GM12801 (cell line): Measurements from ENCODE around the gene HOXA3.

ENCODE experiments used
- TF ChIP-seq, protein P1 (sequence below): IDR thresholded peaks from one replicate; pipeline ENCODE4 v1.5.1; 2011; ENCODE audit warnings: control low read depth; ENCODE audit not compliant: insufficient read length; ENCODE audit errors: extremely low read depth

HOXA3 gene

DNA sequence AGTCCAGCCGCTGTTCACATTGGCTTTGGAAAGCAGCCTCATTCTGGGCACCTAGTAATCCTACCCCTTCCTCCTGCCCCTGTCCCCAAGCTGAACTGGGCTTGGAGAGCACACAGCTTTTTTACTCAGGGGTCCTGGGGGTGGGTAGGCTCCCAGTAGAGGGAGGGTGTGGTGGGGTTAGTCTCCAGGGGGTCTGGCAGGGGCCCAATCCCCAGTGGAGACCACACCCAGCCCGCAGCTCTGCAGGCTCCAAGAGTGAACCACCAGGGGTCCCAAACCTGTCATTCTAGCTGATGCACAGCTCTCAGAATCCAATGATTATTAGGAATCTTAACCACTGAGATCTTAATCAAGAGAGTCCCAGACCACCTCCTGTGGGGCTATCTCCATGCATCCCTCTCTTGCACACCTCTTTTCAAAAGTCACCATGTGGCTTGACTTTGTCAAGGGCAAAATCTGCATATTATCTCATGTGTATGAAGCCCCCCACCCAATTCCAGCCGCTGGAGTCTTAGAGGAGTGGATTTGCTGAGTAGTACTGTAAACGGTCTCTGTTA lies 30.0 kb upstream of the HOXA3 start:
- TF ChIP-seq, protein P1, sequence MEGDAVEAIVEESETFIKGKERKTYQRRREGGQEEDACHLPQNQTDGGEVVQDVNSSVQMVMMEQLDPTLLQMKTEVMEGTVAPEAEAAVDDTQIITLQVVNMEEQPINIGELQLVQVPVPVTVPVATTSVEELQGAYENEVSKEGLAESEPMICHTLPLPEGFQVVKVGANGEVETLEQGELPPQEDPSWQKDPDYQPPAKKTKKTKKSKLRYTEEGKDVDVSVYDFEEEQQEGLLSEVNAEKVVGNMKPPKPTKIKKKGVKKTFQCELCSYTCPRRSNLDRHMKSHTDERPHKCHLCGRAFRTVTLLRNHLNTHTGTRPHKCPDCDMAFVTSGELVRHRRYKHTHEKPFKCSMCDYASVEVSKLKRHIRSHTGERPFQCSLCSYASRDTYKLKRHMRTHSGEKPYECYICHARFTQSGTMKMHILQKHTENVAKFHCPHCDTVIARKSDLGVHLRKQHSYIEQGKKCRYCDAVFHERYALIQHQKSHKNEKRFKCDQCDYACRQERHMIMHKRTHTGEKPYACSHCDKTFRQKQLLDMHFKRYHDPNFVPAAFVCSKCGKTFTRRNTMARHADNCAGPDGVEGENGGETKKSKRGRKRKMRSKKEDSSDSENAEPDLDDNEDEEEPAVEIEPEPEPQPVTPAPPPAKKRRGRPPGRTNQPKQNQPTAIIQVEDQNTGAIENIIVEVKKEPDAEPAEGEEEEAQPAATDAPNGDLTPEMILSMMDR, result no peak

DNA sequence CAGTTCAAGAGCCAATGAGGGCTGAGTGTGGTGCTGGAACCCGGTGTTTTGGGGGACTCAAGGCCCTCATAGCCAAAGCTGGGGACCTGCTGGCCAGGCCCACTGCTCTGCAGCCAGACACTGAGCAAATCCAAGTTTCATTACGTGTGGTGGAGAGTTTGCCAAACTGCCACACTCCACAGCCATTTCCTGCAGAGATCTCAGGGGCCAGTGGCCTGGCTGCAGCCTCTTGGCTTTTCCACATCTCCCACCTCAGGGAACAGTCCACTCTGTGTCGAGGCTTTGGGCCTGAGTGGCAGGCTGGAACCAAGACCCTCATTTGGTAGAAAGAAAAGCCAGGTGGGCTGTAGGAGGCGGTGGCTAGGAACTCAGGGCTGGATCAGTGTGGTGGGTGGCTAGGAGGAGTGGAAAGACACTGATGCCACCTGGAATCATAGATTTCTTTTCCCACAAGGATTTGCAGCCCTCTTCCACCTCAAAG lies 29.5 kb upstream of the HOXA3 start:
- TF ChIP-seq, protein P1, result no peak

DNA sequence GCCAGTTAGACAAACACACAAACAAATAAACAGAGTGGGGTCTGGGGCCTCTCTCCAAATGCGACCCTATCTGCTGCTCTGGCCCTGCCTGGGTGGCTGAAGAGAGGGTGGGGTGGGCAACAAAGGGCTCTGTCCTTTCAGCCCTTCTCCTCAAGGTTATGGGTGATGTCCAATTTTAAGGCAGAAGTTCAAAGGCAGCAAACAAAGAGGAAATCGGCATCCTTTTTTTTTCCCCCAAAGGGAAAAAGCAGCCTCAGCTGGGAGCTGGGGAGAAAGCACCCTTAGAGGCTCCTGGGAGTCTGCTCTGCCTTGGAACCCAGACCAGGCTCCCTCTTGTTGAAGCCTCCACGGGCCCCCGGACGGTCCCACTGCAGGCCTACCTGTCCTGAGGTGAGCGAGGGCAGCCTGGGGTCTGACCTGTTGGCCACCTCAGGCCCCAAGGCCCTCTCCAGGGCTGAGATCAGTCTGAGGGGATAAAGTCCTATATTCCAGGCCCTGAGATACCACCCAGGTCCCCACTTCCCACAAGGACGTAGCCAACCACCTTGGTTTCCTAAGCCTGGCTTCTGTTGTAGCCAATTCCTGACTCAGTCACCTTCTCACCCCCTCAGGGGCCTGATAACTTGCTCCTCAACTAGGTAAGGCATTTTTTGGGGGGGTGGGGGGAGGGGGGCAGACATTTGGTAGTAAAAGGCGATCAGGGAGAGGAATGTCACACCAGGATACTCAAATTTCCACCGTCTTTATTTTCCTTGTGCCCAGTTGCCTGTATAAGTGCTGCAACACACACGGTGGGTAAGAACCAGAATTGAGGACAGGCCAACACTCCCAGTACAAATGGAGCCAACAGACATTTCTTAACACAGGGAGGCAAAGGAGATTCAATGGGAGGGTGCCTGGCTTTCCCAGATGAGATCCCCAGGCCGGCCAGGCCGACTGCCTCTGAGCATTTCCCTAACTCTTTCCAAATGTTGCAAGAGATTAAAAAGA lies 28.3 kb upstream of the HOXA3 start:
- TF ChIP-seq, protein P1, result no peak

DNA sequence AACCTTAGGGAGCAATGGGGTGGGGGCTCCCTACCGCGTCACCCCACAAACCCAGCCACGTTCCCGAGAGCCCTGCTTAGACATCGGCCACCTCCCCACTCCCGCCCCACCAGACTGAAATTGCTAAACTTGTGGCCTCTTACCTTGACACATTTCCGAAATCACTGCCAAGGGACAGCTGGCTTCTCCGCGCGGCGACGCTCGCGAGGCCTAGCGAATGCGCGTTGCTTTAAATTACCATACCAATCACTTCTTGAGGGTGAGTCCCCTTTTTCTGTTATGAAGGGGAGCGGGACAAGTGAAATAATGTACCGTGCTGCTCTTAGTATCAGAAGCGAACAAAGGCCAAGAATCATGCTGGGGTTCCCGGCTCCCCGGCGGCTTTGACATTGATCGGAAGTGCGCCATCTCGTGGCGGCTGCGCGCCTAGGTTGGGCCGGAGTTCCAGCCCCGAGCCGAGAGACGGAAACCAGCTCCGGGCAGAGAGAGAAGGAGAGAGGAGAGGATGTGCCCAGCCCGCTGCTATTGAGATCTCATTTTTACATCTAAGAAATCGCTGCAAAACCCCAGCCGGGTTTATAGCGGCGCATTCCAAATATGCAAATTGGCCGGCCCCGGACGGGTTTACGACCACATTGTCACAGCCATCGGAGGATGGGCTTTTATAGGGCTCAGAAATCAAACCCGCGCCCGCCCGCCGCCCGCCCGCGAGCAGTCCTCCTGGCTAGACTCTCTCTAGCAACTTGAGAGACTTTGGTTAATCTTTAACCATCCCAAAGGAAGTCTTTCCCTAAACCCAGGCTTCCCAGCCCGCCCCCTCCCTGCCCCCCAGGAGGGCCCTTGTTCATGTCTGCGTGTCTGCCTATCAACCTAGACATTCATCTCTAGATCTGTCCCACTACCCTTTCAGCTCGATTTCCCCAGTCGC lies 27.4 kb upstream of the HOXA3 start:
- TF ChIP-seq, protein P1, result no peak

DNA sequence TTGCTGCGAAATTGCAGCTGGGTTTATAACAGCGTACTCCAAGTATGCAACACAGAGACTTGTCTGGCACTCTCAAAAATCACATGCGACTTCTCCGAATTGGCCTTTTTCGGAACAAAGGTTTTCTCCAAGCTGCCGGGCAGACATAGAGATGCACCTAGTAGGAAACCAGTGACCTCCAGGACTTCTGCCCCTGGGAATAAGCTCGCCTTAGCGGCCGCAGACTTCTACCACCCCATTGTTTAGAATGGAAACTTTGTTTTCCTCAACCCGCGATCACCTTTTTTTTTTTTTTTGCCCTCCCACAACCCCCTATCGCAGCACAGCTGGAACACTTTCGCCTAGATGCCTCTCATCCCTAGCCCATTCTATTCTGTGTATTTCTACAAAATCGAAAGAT lies 26.6 kb upstream of the HOXA3 start:
- TF ChIP-seq, protein P1, result no peak

DNA sequence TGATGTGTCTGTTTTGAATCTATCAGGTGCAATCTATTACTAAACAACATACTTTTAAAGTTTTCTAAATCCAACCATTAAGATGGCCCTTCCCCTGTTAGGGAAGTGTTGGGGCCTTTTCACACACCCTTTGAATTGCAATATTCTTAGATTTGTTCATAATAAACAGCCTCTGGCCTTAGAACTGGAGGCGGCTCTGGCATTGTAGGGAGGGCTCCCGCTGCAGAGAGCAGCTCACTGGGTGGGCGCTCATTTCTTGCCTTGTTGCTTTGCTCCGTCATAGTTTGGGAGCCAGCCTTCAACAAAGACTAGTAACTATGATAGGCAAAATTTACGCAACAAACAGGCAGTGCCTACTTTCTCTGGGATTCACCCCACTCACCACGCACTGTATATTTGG lies 26.0 kb upstream of the HOXA3 start:
- TF ChIP-seq, protein P1, result no peak
